Measurements from ENCODE around the gene KMO.
A peak's percentile ranks its signal among the peaks of the same experiment; 100 is the strongest.

The KMO gene

GRCh38 chr1:241630476-241630875 lies 98.3 kb downstream of the KMO start:
- DNase-seq = no peak

GRCh38 chr1:241630899-241631298 lies 98.7 kb downstream of the KMO start:
- no peak for DNase-seq

- no peak for DNase-seq
These were observed 99.5 kb downstream of the KMO start for GRCh38 chr1:241631674-241632073.

GRCh38 chr1:241632987-241633386 lies 100.8 kb downstream of the KMO start:
- no peak for DNase-seq

GRCh38 chr1:241635556-241636152 lies 103.5 kb downstream of the KMO start:
- DNase-seq = no peak

GRCh38 chr1:241636291-241636690 lies 104.1 kb downstream of the KMO start:
- DNase-seq = no peak

GRCh38 chr1:241637046-241637590 lies 104.9 kb downstream of the KMO start:
- no peak for DNase-seq

GRCh38 chr1:241637604-241638003 lies 105.4 kb downstream of the KMO start:
- peak; percentile 45 to 78 (median 66) for DNase-seq

- DNase-seq = no peak
These were observed 106.0 kb downstream of the KMO start for GRCh38 chr1:241638099-241638682.

- peak in 2 of 4 experiments; percentile 4 to 15 for DNase-seq
These were observed 106.9 kb downstream of the KMO start for GRCh38 chr1:241638909-241639622.

- peak in 3 of 4 experiments; percentile 6 to 50 (median 42) for DNase-seq
These were observed 107.5 kb downstream of the KMO start for GRCh38 chr1:241639623-241640148.

GRCh38 chr1:241640149-241640866 lies 108.1 kb downstream of the KMO start, which contains the start of the genes CHML and OPN3:
TSS of gene CHML (minus strand) at chr1:241640369. CDS start at chr1:241635766, 4,603 bp downstream.
TSS of gene OPN3 (minus strand) at chr1:241640369. CDS start at chr1:241640254, 115 bp downstream.
- peak; percentile 94 to 100 (median 98) for DNase-seq

- DNase-seq = peak in 2 of 4 experiments; percentile 22
These were observed 108.9 kb downstream of the KMO start for GRCh38 chr1:241640867-241641622.

GRCh38 chr1:241641773-241642592 lies 109.8 kb downstream of the KMO start:
- no peak for DNase-seq

- DNase-seq = no peak
These were observed 110.4 kb downstream of the KMO start for GRCh38 chr1:241642593-241642944.

GRCh38 chr1:241644259-241644658 lies 112.1 kb downstream of the KMO start:
- DNase-seq = no peak

- DNase-seq = no peak
These were observed 113.0 kb downstream of the KMO start for GRCh38 chr1:241645199-241645598.

Measured in suppressor macrophage (primary cell).